Hypothalamus (tissue), 51 donors: ENCODE data around the gene DOCK11.
"Not testable (repeated sequence)": the region's sequence is repeated elsewhere in the genome, so short reads cannot be mapped to it uniquely, and the experiment has no call there.

Source experiments
- DNase-seq, 51 donors: peaks; one replicate each; lab custom pipeline; 2025; lab: John Stamatoyannopoulos, UW

DOCK11 gene

GRCh38 chrX:118495061-118495921, at the start of gene DOCK11:
DOCK11 (plus strand) TSS chrX:118495815; CDS start chrX:118495972, 157 bp downstream.
- DNase-seq = peak in 49 of 51 donors; percentile 5 to 79 (median 40)

GRCh38 chrX:118448273-118448783, 47.3 kb upstream of the DOCK11 start:
- no peak for DNase-seq

- no peak for DNase-seq
These were observed 40.6 kb upstream of the DOCK11 start for GRCh38 chrX:118455013-118455412.

- peak in 3 of 51 donors; percentile 3 to 12 (median 4) for DNase-seq
These were observed 36.1 kb upstream of the DOCK11 start for GRCh38 chrX:118459494-118459893.

- DNase-seq = no peak
These were observed 31.1 kb upstream of the DOCK11 start for GRCh38 chrX:118464501-118464900.

- no peak for DNase-seq
These were observed 27.5 kb upstream of the DOCK11 start for GRCh38 chrX:118468122-118468521.

GRCh38 chrX:118470721-118471347, 24.8 kb upstream of the DOCK11 start:
- not testable (repeated sequence) for DNase-seq

- DNase-seq = no peak
These were observed 21.0 kb upstream of the DOCK11 start for GRCh38 chrX:118474586-118474985.

- no peak for DNase-seq
These were observed 19.7 kb upstream of the DOCK11 start for GRCh38 chrX:118475903-118476302.

- no peak for DNase-seq
These were observed 15.4 kb upstream of the DOCK11 start for GRCh38 chrX:118480172-118480571.

GRCh38 chrX:118482384-118482783, 13.2 kb upstream of the DOCK11 start:
- not testable (repeated sequence) for DNase-seq

- no peak for DNase-seq
These were observed 11.3 kb upstream of the DOCK11 start for GRCh38 chrX:118484216-118484903.

- DNase-seq = not testable (repeated sequence)
These were observed 8.9 kb upstream of the DOCK11 start for GRCh38 chrX:118486693-118487092.

- DNase-seq = no peak
These were observed 2.6 kb upstream of the DOCK11 start for GRCh38 chrX:118493016-118493415.

- peak in 1 of 51 donors; percentile 0 for DNase-seq
These were observed 1.8 kb upstream of the DOCK11 start for GRCh38 chrX:118493653-118494297.

GRCh38 chrX:118495958-118496762, 545 bp downstream of the DOCK11 start:
- DNase-seq = peak in 27 of 51 donors; percentile 0 to 42 (median 10)

GRCh38 chrX:118496763-118497079, 1.1 kb downstream of the DOCK11 start:
- peak in 2 of 51 donors; percentile 0 to 13 for DNase-seq

- no peak for DNase-seq
These were observed 1.7 kb downstream of the DOCK11 start for GRCh38 chrX:118497180-118497818.

GRCh38 chrX:118498351-118498750, 2.7 kb downstream of the DOCK11 start:
- no peak for DNase-seq
